ENCODE results near the gene DNAJC5. TPM values are rescaled to one million over a fixed set of nuclear protein-coding genes. Genes with fewer than 3 reads are reported as not detected.

The DNAJC5 gene
- total and polyA plus RNA-seq, 2 of the 8 experiments (the other 6 are each of a cell fraction or from before 2014, with no cell fraction given), result 19.2 to 31.2 TPM

- TF ChIP-seq PHF8 (conservative IDR thresholded peaks at IDR 0.05; ENCODE audit: low read depth, low read length) (peak; percentile 94), SP2 (IDR thresholded peaks at IDR 0.05; ENCODE audit: low read length) (no peak), CBX5 (IDR thresholded peaks at IDR 0.05; ENCODE audit: low read depth, low read length) (no peak), GTF2F1 (IDR thresholded peaks at IDR 0.05; ENCODE audit: borderline replicate concordance, low read depth, low read length) (no peak), CEBPB (IDR thresholded peaks at IDR 0.05; ENCODE audit: low read depth, low read length) (no peak), POLR2AphosphoS5 (IDR thresholded peaks at IDR 0.05; ENCODE audit: low read depth, low read length) (peak; percentile 95), YY1 (IDR thresholded peaks at IDR 0.05; ENCODE audit: low read depth, low read length) (no peak), MAFK (IDR thresholded peaks at IDR 0.05; ENCODE audit: low read depth, low read length) (no peak), KDM4A (IDR thresholded peaks at IDR 0.05; ENCODE audit: low read depth, low read length, severe bottlenecking) (peak; percentile 79), ASH2L (IDR thresholded peaks at IDR 0.05; ENCODE audit: low read length) (peak; percentile 90), CTCF (IDR thresholded peaks at IDR 0.05; ENCODE audit: control extremely low read depth in 1 of 3, insufficient read depth in 1 of 3, low read depth in 1 of 3, low read length in 3 of 3) (peak; percentile 97 to 100 (median 98)), HDAC2 (IDR thresholded peaks at IDR 0.05; ENCODE audit: borderline replicate concordance in 1 of 2, low read depth in 2 of 2, low read length in 2 of 2) (peak in 1 of 2 experiments; percentile 36; a peak in 1 of 4 replicates), SIX5 (IDR thresholded peaks at IDR 0.05; ENCODE audit: low read depth, low read length) (peak; percentile 27; the same call in 1 of the 2 replicates), SP4 (IDR thresholded peaks at IDR 0.05; ENCODE audit: low read length) (peak; percentile 84), SRF (IDR thresholded peaks at IDR 0.05; ENCODE audit: low read depth, low read length) (peak; percentile 56), RNF2 (IDR thresholded peaks at IDR 0.05; ENCODE audit: borderline replicate concordance, low read depth, low read length, missing control alignments, poor library complexity, severe bottlenecking) (no peak), RXRA (IDR thresholded peaks at IDR 0.05; ENCODE audit: insufficient read depth, low read depth, low read length) (no peak), SP1 (IDR thresholded peaks at IDR 0.05; ENCODE audit: low read depth, low read length) (peak; percentile 79)
- TF ChIP-seq, protein P1, sequence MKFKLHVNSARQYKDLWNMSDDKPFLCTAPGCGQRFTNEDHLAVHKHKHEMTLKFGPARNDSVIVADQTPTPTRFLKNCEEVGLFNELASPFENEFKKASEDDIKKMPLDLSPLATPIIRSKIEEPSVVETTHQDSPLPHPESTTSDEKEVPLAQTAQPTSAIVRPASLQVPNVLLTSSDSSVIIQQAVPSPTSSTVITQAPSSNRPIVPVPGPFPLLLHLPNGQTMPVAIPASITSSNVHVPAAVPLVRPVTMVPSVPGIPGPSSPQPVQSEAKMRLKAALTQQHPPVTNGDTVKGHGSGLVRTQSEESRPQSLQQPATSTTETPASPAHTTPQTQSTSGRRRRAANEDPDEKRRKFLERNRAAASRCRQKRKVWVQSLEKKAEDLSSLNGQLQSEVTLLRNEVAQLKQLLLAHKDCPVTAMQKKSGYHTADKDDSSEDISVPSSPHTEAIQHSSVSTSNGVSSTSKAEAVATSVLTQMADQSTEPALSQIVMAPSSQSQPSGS (IDR thresholded peaks at IDR 0.05; ENCODE audit: low read length), result no peak
Observed at GRCh38 chr20:63980806-63981728, 86.1 kb downstream of the DNAJC5 start, which contains the start of gene PRPF6 (continued).

Data from H1 (cell line).